Caki2 (cell line): ENCODE data around the gene FAM199X. TPM values are rescaled to one million over a fixed set of nuclear protein-coding genes. Genes with fewer than 3 reads are reported as not detected.
"Not testable (repeated sequence)": the region's sequence is repeated elsewhere in the genome, so short reads cannot be mapped to it uniquely, and the experiment has no call there.

Source experiments
- DNase-seq: peaks from one replicate; pipeline ENCODE4 v3.0.0-alpha.2; 2015; ENCODE audit warnings: low read depth
- in situ Hi-C: cut with HindIII; loops from 2 replicates; pipeline ENCODE4 v1.10.0; 2016; ENCODE audit warnings: low sequenced_read_pairs, low pct_unique_long_range_greater_than_20kb, mixed read lengths
- total RNA-seq: library from RNA; depleted of rRNA; stranded (reverse); fragments of >200 nt; shearing (Covaris generic); gene quantifications from 2 replicates; pipeline ENCODE4 v1.2.3, GENCODE V29; 2014; ENCODE audit warnings: low replicate concordance; rRNA removed

Gene FAM199X
- total RNA-seq, 1 experiment from 2014 or later = 11.4 TPM

DNA sequence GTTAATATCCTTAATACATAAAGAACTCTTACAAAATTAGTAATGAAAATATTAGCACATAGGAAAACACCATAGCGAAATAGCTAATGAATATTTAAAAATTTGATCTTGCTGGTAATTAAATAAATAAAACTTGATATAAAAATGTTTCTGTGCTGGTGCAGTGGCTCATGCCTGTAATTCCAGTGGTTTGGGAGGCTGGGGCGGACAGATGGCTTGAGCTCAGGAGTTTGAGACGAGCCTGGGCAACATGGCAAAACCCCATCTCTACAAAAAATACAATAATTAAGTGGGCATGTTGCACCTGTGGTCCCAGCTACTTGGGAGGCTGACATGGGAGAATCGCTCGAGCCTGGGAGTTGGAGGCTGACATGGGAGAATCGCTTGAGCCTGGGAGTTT, 7.6 kb downstream of the FAM199X start:
- in situ Hi-C loops = no loop called here
- DNase-seq = no peak

GRCh38 chrX:104183685-104184084, 17.4 kb downstream of the FAM199X start:
- DNase-seq = no peak
- in situ Hi-C loops = no loop called here

DNA sequence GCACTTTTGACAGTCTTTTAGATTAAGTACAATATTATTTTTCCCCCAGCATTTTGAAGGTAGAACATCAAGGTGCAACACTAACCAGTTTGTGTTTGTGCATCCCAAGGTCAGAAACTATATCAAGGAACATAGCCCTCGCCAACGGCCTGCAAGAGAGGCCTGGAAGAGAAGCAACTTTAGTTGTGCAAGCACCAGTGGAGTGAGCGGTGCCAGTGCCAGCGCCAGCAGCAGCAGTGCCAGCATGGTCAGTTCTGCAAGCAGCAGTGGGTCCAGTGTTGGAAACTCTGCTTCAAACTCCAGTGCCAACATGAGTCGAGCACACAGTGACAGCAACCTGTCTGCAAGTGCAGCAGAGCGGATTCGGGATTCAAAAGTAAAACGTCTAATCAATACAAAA, 21.7 kb downstream of the FAM199X start:
- DNase-seq = no peak
- in situ Hi-C loops = no loop called here

DNA sequence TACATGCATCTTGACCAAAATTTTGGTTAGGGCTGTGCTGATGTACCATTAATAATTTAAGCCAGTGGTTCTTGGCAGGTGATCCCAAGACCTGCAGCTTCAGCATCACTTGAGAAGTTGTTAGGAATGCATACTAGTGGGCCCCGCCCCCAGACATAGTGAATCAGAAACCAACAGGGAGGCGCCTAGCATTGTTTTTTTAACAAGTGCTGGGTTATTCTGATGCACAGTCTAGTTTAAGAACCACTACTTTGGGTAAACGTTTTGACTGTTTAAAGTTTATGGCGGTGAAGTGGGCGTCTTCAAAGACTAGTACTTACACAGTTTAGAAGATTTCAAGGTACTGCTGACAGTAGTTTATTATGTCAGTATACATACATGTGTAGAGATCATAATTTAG, 23.6 kb downstream of the FAM199X start:
- in situ Hi-C loops = no loop called here
- peak; percentile 6 for DNase-seq

- in situ Hi-C loops = no loop called here
- DNase-seq = no peak
Measured at GRCh38 chrX:104193485-104193884, 27.2 kb downstream of the FAM199X start.

GRCh38 chrX:104195013-104195412, 28.8 kb downstream of the FAM199X start:
- in situ Hi-C loops = no loop called here
- DNase-seq = no peak

DNA sequence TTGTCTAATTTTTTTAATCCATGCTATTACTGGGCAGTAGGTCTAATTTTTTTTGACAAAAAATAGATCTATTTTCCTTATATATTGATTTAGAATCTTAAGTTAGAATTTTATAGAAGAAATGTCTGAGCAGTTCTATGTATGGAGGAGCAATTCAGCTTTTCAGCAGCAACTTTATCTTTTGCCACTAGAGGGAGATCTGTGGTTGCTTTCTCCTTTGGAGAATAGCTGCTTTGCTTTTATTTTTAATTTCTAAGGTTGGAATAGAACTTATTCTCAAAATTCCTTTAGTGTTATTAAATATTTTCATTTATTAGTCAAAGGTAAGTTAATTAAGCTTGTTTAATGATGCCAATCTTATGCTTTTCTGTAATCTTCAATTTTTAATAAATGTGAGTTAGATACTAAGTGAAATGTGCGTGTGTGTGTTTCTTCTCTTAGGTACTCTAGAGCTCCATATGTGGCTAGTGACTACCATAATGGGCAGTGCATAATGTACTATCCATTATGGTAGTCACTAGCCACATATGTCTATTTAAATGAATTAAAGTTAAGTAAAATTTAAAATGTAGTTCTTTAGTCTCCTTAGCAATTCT, 29.3 kb downstream of the FAM199X start:
- in situ Hi-C loops = no loop called here
- peak; percentile 3 for DNase-seq

DNA sequence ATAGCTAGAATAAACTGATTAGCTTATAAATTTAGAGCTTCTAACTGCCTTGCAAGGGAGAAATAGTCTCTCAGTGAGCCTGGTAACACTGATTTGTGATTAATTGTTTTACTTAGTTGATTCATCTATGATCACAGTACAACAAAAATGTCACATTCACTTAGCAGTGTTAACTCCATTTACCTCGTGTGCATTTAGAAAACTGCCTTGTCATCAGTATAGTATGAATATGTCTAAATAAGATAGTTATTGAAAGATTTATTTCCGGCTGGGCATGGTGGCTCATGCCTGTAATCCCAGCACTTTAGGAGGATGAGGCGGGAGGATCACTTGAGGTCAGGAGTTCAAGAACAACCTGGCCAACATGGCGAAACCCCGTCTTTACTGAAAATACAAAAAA, 39.3 kb downstream of the FAM199X start:
- in situ Hi-C loops = no loop called here
- no peak for DNase-seq

GRCh38 chrX:104211187-104211586, 44.9 kb downstream of the FAM199X start:
- in situ Hi-C loops = no loop called here
- DNase-seq = no peak

- in situ Hi-C loops, DNase-seq: not testable (repeated sequence)
Measured at GRCh38 chrX:104230060-104230459, 63.8 kb downstream of the FAM199X start.

Other genes with a start within 250 kb of the FAM199X start
- 18.6 and 20.1 TPM in 2 replicates for gene TMSB15B, start 203.8 kb upstream of the FAM199X start, total RNA-seq
- not detected in 2 replicates for gene H2BW1, start 152.7 kb upstream of the FAM199X start, total RNA-seq
- gene H2BW2, start 126.5 kb upstream of the FAM199X start, total RNA-seq = not detected in 2 replicates
- 3.7 and 4.6 TPM in 2 replicates for gene TMSB15C, start 90.2 kb upstream of the FAM199X start, total RNA-seq
- 0.78 TPM in 1 of 2 replicates, not detected in the other for gene ZCCHC18, start 53.9 kb upstream of the FAM199X start, total RNA-seq
- 1.0 TPM in 2 replicates for gene SLC25A53, start 9.4 kb upstream of the FAM199X start, total RNA-seq
- gene ESX1, start 88.5 kb downstream of the FAM199X start, total RNA-seq = not detected in 2 replicates